H1 (cell line): Measurements from ENCODE around the gene ATP2B1. TPM values are rescaled to one million over a fixed set of nuclear protein-coding genes. Genes with fewer than 3 reads are reported as not detected.

Experiments
- CTCF ChIA-PET: fragments of 300-600 bp; sonication (Branson Sonifier 250); formaldehyde crosslinking; loops from one replicate; lab custom pipeline; 2021; ENCODE audit not compliant: partially characterized antibody; lab: Charles Lee
- POLR2A ChIA-PET: fragments of 300-600 bp; sonication (Branson Sonifier 250); formaldehyde crosslinking; loops from one replicate; lab custom pipeline; 2021; ENCODE audit warnings: inconsistent platforms; ENCODE audit not compliant: partially characterized antibody; lab: Charles Lee
- DNase-seq, 2 experiments: peaks; one replicate each; pipeline versions ENCODE4 v3.0.0 to v3.0.0-alpha.2; 2010 to 2022; ENCODE audit warnings: low spot score in 2 of 2, low read depth in 1 of 2, mixed read lengths in 1 of 2
- FAIRE-seq: peaks from 2 replicates; lab custom pipeline; 2011; peaks lifted over from hg19 to GRCh38; lab: Jason Lieb, UNC
- H2AFZ ChIP-seq: 2 replicates; pipeline ENCODE4 v1.8.1; 2012; ENCODE audit warnings: low read length, inconsistent platforms
- H2AK5ac ChIP-seq: 2 replicates; pipeline ENCODE4 v1.6.1; 2013; ENCODE audit warnings: low read depth, low read length
- H2BK120ac ChIP-seq: replicated peaks from 2 replicates; pipeline ENCODE3; 2013; ENCODE audit warnings: low read depth, low read length, inconsistent platforms
- H2BK12ac ChIP-seq: 2 replicates; pipeline ENCODE4 v1.6.1; 2013; ENCODE audit warnings: low read depth, low read length
- H2BK15ac ChIP-seq: 2 replicates; pipeline ENCODE4 v1.6.1; 2013; ENCODE audit warnings: low read length
- H2BK20ac ChIP-seq: 2 replicates; pipeline ENCODE4 v1.6.1; 2013; ENCODE audit warnings: low read length
- H2BK5ac ChIP-seq: 2 replicates; pipeline ENCODE4 v1.6.1; 2013; ENCODE audit warnings: low read depth, low read length
- H3K14ac ChIP-seq: 2 replicates; pipeline ENCODE4 v1.6.1; 2013; ENCODE audit warnings: inconsistent platforms; ENCODE audit not compliant: insufficient read length
- H3K18ac ChIP-seq: 2 replicates; pipeline ENCODE4 v1.6.1; 2013; ENCODE audit warnings: low read length; ENCODE audit errors: extremely low read depth
- H3K23ac ChIP-seq: 2 replicates; pipeline ENCODE4 v1.6.1; 2013; ENCODE audit warnings: inconsistent platforms; ENCODE audit not compliant: insufficient read length
- H3K23me2 ChIP-seq: 2 replicates; pipeline ENCODE4 v1.6.1; 2013; ENCODE audit warnings: low read depth, low read length
- H3K27ac ChIP-seq: 2 replicates; pipeline ENCODE4 v1.6.1; 2011; ENCODE audit warnings: low read depth, low read length, inconsistent platforms
- H3K27me3 ChIP-seq, 4 experiments: replicated peaks in 1 of 4; 1 replicate in 1 of 4; 2 replicates in 3 of 4; pipeline versions ENCODE4 v1.6.1 to v1.8.1; 2011 to 2013; ENCODE audit warnings: low read length in 3 of 4, mild to moderate bottlenecking in 3 of 4, inconsistent platforms in 2 of 4, mixed read lengths in 2 of 4, moderate library complexity in 1 of 4; ENCODE audit not compliant: control insufficient read depth in 3 of 4, insufficient read depth in 3 of 4; ENCODE audit errors: extremely low read depth in 1 of 4
- H3K36me3 ChIP-seq, 4 experiments: 2 replicates each; pipeline versions ENCODE4 v1.6.1 to v1.8.1; 2011 to 2013; ENCODE audit warnings: mild to moderate bottlenecking in 4 of 4, low read length in 3 of 4, moderate library complexity in 2 of 4, control low read depth in 1 of 4, inconsistent platforms in 1 of 4; ENCODE audit not compliant: insufficient read depth in 4 of 4, control insufficient read depth in 2 of 4
- H3K4ac ChIP-seq: replicated peaks from 2 replicates; pipeline ENCODE3; 2013; ENCODE audit warnings: low read length, low read depth, mixed read lengths, inconsistent platforms; ENCODE audit not compliant: insufficient read length
- H3K4me1 ChIP-seq, 4 experiments: replicated peaks in 1 of 4; 1 replicate in 1 of 4; 2 replicates in 3 of 4; pipeline versions ENCODE4 v1.6.1 to v1.8.1; 2011 to 2013; ENCODE audit warnings: low read length in 3 of 4, inconsistent platforms in 2 of 4, mixed read lengths in 1 of 4; ENCODE audit not compliant: insufficient read depth in 4 of 4, control insufficient read depth in 3 of 4
- H3K4me2 ChIP-seq, 2 experiments: 2 replicates each; pipeline versions ENCODE4 v1.6.1 to v1.8.1; 2011 to 2013; ENCODE audit warnings: low read depth in 2 of 2, low read length in 2 of 2, control low read depth in 1 of 2, inconsistent platforms in 1 of 2, mild to moderate bottlenecking in 1 of 2; ENCODE audit not compliant: insufficient read depth in 1 of 2
- H3K4me3 ChIP-seq, 4 experiments: fragments of 200-600, 300-600 bp in 1 of 4; sonication (generic), shearing (Covaris generic), sonication (Bioruptor Twin) in 1 of 4; 2 replicates each; pipeline versions ENCODE4 v1.5.1 to v1.8.1; 2011 to 2016; ENCODE audit warnings: low read length in 4 of 4, low read depth in 3 of 4, control low read depth in 2 of 4, inconsistent platforms in 2 of 4, mild to moderate bottlenecking in 2 of 4, mixed read lengths in 1 of 4, moderate library complexity in 1 of 4; ENCODE audit not compliant: insufficient read depth in 2 of 4; ENCODE audit errors: extremely low read depth in 1 of 4
- H3K56ac ChIP-seq: replicated peaks from 2 replicates; pipeline ENCODE3; 2013; ENCODE audit warnings: low read depth, mild to moderate bottlenecking, mixed read lengths, low read length, inconsistent platforms; ENCODE audit not compliant: insufficient read length
- H3K79me1 ChIP-seq: 2 replicates; pipeline ENCODE4 v1.6.1; 2013; ENCODE audit warnings: low read depth, low read length, control low read depth
- H3K79me2 ChIP-seq, 2 experiments: 2 replicates each; pipeline versions ENCODE4 v1.6.1 to v1.8.1; 2012 to 2013; ENCODE audit warnings: low read length in 2 of 2, mild to moderate bottlenecking in 2 of 2, inconsistent platforms in 1 of 2; ENCODE audit not compliant: insufficient read depth in 2 of 2, control insufficient read depth in 1 of 2
- H3K9ac ChIP-seq, 4 experiments: replicated peaks in 1 of 4; 1 replicate in 1 of 4; 2 replicates in 3 of 4; pipeline versions ENCODE4 v1.6.1 to v1.8.1; 2011 to 2013; ENCODE audit warnings: low read depth in 3 of 4, low read length in 3 of 4, control low read depth in 2 of 4, mild to moderate bottlenecking in 2 of 4, moderate library complexity in 2 of 4, inconsistent platforms in 1 of 4; ENCODE audit errors: extremely low read depth in 1 of 4
- H3K9me3 ChIP-seq, 2 experiments: 2 replicates each; pipeline versions ENCODE4 v1.6.1 to v1.8.1; 2012 to 2013; ENCODE audit warnings: mild to moderate bottlenecking in 2 of 2, moderate library complexity in 2 of 2, control low read depth in 1 of 2, inconsistent platforms in 1 of 2, low read depth in 1 of 2, low read length in 1 of 2, mixed read lengths in 1 of 2; ENCODE audit not compliant: insufficient read depth in 2 of 2
- H4K20me1 ChIP-seq, 2 experiments: replicated peaks in 1 of 2; 2 replicates each; pipeline versions ENCODE3 to v1.8.1; 2011 to 2013; ENCODE audit warnings: inconsistent platforms in 2 of 2, low read length in 2 of 2, mild to moderate bottlenecking in 1 of 2; ENCODE audit not compliant: insufficient read depth in 2 of 2, control insufficient read depth in 1 of 2
- H4K5ac ChIP-seq: 2 replicates; pipeline ENCODE4 v1.6.1; 2013; ENCODE audit warnings: low read length, low read depth, mixed read lengths, inconsistent platforms; ENCODE audit not compliant: insufficient read length
- H4K8ac ChIP-seq: 2 replicates; pipeline ENCODE4 v1.8.0; 2013; ENCODE audit warnings: mild to moderate bottlenecking, moderate library complexity, low read length, inconsistent platforms; ENCODE audit not compliant: insufficient read depth; ENCODE audit errors: extremely low read depth
- H4K91ac ChIP-seq: replicated peaks from 2 replicates; pipeline ENCODE3; 2013; ENCODE audit warnings: low read length, mixed read lengths, inconsistent platforms; ENCODE audit not compliant: insufficient read length
- BCL11A ChIP-seq, 2 experiments: IDR thresholded peaks; one replicate each; pipeline ENCODE4 v1.6.1; 2011; ENCODE audit warnings: low read depth in 2 of 2, low read length in 2 of 2, mild to moderate bottlenecking in 2 of 2
- CEBPB ChIP-seq: IDR thresholded peaks from 2 replicates; pipeline ENCODE4 v1.6.1; 2012; ENCODE audit warnings: low read depth, low read length
- CHD2 ChIP-seq: IDR thresholded peaks from 2 replicates; pipeline ENCODE4 v1.6.1; 2012; ENCODE audit warnings: low read length, improper control_type of control experiment
- CTBP2 ChIP-seq: IDR thresholded peaks from 2 replicates; pipeline ENCODE4 v1.7.0; 2011; ENCODE audit warnings: borderline replicate concordance, mild to moderate bottlenecking, moderate library complexity, mixed read lengths, low read length; ENCODE audit not compliant: insufficient read depth, insufficient read length
- EP300 ChIP-seq, 2 experiments: IDR thresholded peaks; 1 replicate in 1 of 2; 2 replicates in 1 of 2; pipeline ENCODE4 v1.6.1; 2011 to 2012; ENCODE audit warnings: low read depth in 2 of 2, low read length in 2 of 2, mild to moderate bottlenecking in 2 of 2, borderline replicate concordance in 1 of 2, inconsistent platforms in 1 of 2, moderate library complexity in 1 of 2
- EZH2 ChIP-seq: fragments of 200-600 bp; sonication (generic); IDR thresholded peaks from 2 replicates; pipeline ENCODE4 v1.7.1; 2012; ENCODE audit warnings: low read depth, mild to moderate bottlenecking, moderate library complexity, low read length, inconsistent platforms; ENCODE audit not compliant: severe bottlenecking
- FOSL1 ChIP-seq: IDR thresholded peaks from 2 replicates; pipeline ENCODE4 v1.6.1; 2011; ENCODE audit warnings: mild to moderate bottlenecking, low read depth, low read length, moderate library complexity; ENCODE audit not compliant: insufficient read depth
- HDAC6 ChIP-seq: IDR thresholded peaks from one replicate; pipeline ENCODE4 v1.7.1; 2012; ENCODE audit warnings: low read depth, mild to moderate bottlenecking, inconsistent platforms, low read length, moderate library complexity
- JUND ChIP-seq: IDR thresholded peaks from 2 replicates; pipeline ENCODE4 v1.6.1; 2011; ENCODE audit warnings: mild to moderate bottlenecking, improper control_type of control experiment, low read length
- KDM5A ChIP-seq: fragments of 200-600 bp; IDR thresholded peaks from 2 replicates; pipeline ENCODE4 v1.7.1; 2012; ENCODE audit warnings: mild to moderate bottlenecking, low read length, inconsistent platforms, mixed read lengths
- PHF8 ChIP-seq: fragments of 200-600 bp; sonication (generic); conservative IDR thresholded peaks from 2 replicates; pipeline ENCODE4 v1.7.1; 2012; ENCODE audit warnings: low read depth, mild to moderate bottlenecking, inconsistent platforms, low read length, moderate library complexity
- SIRT6 ChIP-seq: IDR thresholded peaks from one replicate; pipeline ENCODE4 v1.7.1; 2012; ENCODE audit warnings: low read length, inconsistent platforms
- WGBS, 2 experiments: shearing (Covaris generic) in 1 of 2; methylation state at CpG; one replicate each; pipeline versions ENCODE4 v1.1.6 to v1.1.7; 2013 to 2015; ENCODE audit warnings: low lambda C conversion rate in 2 of 2, mixed read lengths in 2 of 2, inconsistent platforms in 1 of 2, low coverage in 1 of 2, missing lambda C conversion rate in 1 of 2; ENCODE audit not compliant: insufficient replicate concordance in 2 of 2, insufficient coverage in 1 of 2, insufficient read length in 1 of 2; ENCODE audit errors: extremely low coverage in 1 of 2, missing lambda C conversion rate in 1 of 2; 5-methylcytosine and 5-hydroxymethylcytosine counted together
- polyA plus RNA-seq, 7 experiments: library from polyadenylated mRNA; depleted of rRNA in 3 of 7; stranded (reverse) in 5 of 7; unstranded in 2 of 7; fragments of >200 nt in 5 of 7; fragments of 200-250 nt in 2 of 7; gene quantifications; 1 replicate in 5 of 7; 2 replicates in 1 of 7; 4 replicates in 1 of 7; pipeline versions ENCODE4 v1.2.1 to v1.2.3, GENCODE V29; 2011 to 2013; ENCODE audit warnings: missing spikeins in 2 of 7, mixed read lengths in 2 of 7
- total RNA-seq: library from RNA; stranded (reverse); fragmentation: NEBNext Ultra II Directional; extraction: Animal tissue kit (Norgen Biotek cat#: 25700); gene quantifications from 2 replicates; pipeline ENCODE4 v1.2.1, GENCODE V29; 2021
- TF ChIP-seq, protein P1 (sequence below): IDR thresholded peaks from 2 replicates; pipeline ENCODE4 v1.6.1; 2012; ENCODE audit warnings: inconsistent platforms

The ATP2B1 gene
- total and polyA plus RNA-seq, 2 of the 8 experiments (the other 6 are each of a cell fraction or from before 2014, with no cell fraction given): 4.3 to 32.0 TPM

DNA sequence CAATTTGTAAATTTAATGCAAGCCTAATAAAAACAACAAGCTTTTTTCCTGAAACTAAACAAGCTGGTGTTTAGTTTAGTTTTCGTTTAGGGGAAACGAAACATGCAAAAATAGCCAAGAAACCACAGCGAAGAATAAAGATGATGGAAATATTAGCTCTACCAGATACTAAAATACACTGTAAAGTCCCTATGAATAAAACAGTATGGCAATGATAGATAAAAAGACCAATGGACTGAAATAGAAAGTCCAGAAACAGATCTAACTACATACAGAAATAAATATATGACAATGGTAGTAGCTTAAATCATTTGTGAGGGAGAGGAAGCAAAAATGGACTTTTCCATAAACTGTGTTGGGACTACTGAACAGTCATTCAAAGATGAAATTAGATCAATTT lies 26.4 kb downstream of the ATP2B1 start:
- Histone ChIP-seq H2BK15ac (no peak overlapping the region), H2BK20ac (no peak overlapping the region), H2BK5ac (no peak overlapping the region), H4K91ac (no peak overlapping the region), H3K9me3 (peaks cover 0 to 7% of the 10 kb centered on the region in 2 experiments; a peak in 1 of 4 replicates), H3K23me2 (no peaks in the 10 kb centered on the region), H3K4me2 (no peak overlapping the region), H2AK5ac (no peak overlapping the region), H3K4ac (no peak overlapping the region), H3K4me3 (no peak overlapping the region), H4K8ac (no peak overlapping the region), H3K27ac (no peak overlapping the region), H3K9ac (no peak overlapping the region), H3K36me3 (no peaks in the 10 kb centered on the region), H3K79me1 (no peaks in the 10 kb centered on the region; the same call in 1 of the 2 replicates), H3K79me2 (peaks cover 0 to 76% of the 10 kb centered on the region in 2 experiments; a peak in 2 of 4 replicates), H3K18ac (no peak overlapping the region), H3K27me3 (no peaks in the 10 kb centered on the region), H2AFZ (no peak overlapping the region), H2BK120ac (no peak overlapping the region), H3K23ac (no peak overlapping the region), H2BK12ac (no peak overlapping the region), H3K56ac (no peak overlapping the region), H4K5ac (no peak overlapping the region), H4K20me1 (no peaks in the 10 kb centered on the region), H3K14ac (no peak overlapping the region), H3K4me1 (no peaks in the 10 kb centered on the region)
- CTCF ChIA-PET: no interaction called here
- POLR2A ChIA-PET: no interaction called here
- WGBS, 2 experiments: 96% methylated on average over 3 of the region's 3 CpGs; no CpG with 5 or more reads in 1 of the 2 experiments
- FAIRE-seq (no peak), DNase-seq (no peak)
- no peak for TF ChIP-seq EP300 (IDR thresholded peaks at IDR 0.05; ENCODE audit: borderline replicate concordance in 1 of 2, low read depth in 2 of 2, low read length in 2 of 2)
- no peak for TF ChIP-seq CEBPB
- no peak for TF ChIP-seq PHF8
- no peak for TF ChIP-seq CHD2
- TF ChIP-seq SIRT6: no peak
- TF ChIP-seq CTBP2: no peak
- no peak for TF ChIP-seq BCL11A (IDR thresholded peaks at IDR 0.05; ENCODE audit: low read depth in 2 of 2, low read length in 2 of 2)
- no peak for TF ChIP-seq HDAC6
- TF ChIP-seq, protein P1, sequence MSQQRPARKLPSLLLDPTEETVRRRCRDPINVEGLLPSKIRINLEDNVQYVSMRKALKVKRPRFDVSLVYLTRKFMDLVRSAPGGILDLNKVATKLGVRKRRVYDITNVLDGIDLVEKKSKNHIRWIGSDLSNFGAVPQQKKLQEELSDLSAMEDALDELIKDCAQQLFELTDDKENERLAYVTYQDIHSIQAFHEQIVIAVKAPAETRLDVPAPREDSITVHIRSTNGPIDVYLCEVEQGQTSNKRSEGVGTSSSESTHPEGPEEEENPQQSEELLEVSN: no peak
- TF ChIP-seq EZH2: no peak
- TF ChIP-seq JUND: no peak
- no peak for TF ChIP-seq KDM5A
- TF ChIP-seq FOSL1: no peak
